Thyroid gland (tissue), 4 donors: ENCODE results near the gene GLT8D2. TPM values are rescaled to one million over a fixed set of nuclear protein-coding genes. Genes with fewer than 3 reads are reported as not detected.

Experiments
- DNase-seq, 2 donors: peaks; one replicate each; pipeline ENCODE4 v3.0.0-alpha.2; 2019
- H3K27ac ChIP-seq, 3 donors: fragments of 200-600 bp; sonication (generic); 1 replicate in 2 of 3; 2 replicates in 1 of 3; pipeline ENCODE4 v1.5.1; 2016 to 2019; ENCODE audit warnings: mild to moderate bottlenecking in 1 of 3, moderate library complexity in 1 of 3
- H3K27me3 ChIP-seq: fragments of 200-600 bp; sonication (generic); one replicate; pipeline ENCODE4 v1.5.1; 2019
- H3K36me3 ChIP-seq, 2 donors: fragments of 200-600 bp; sonication (generic); one replicate each; pipeline ENCODE4 v1.5.1; 2016 to 2019
- H3K4me1 ChIP-seq, 2 donors: fragments of 200-600 bp; sonication (generic); one replicate each; pipeline ENCODE4 v1.5.1; 2017 to 2019
- H3K4me3 ChIP-seq, 3 donors: fragments of 200-600 bp; sonication (generic); replicated peaks in 1 of 3; 1 replicate in 2 of 3; 2 replicates in 1 of 3; pipeline ENCODE4 v1.5.1; 2016; ENCODE audit warnings: mild to moderate bottlenecking in 1 of 3
- H3K9me3 ChIP-seq: fragments of 200-600 bp; sonication (generic); one replicate; pipeline ENCODE4 v1.5.1; 2017
- CTCF ChIP-seq, 6 experiments: fragments of 200-600 bp in 3 of 6; fragments of 450-650 bp in 3 of 6; sonication (generic) in 3 of 6; IDR thresholded peaks; one replicate each; pipeline ENCODE4 v1.5.1; 2016 to 2019; ENCODE audit warnings: antibody characterized with exemption in 6 of 6, mild to moderate bottlenecking in 2 of 6, inconsistent platforms in 1 of 6, moderate library complexity in 1 of 6
- POLR2A ChIP-seq, 2 donors: fragments of 450-650 bp; IDR thresholded peaks; one replicate each; pipeline ENCODE4 v1.6.1; 2017; ENCODE audit warnings: antibody characterized with exemption in 2 of 2, mild to moderate bottlenecking in 2 of 2, moderate library complexity in 1 of 2
- WGBS, 2 donors: methylation state at CpG; one replicate each; pipeline ENCODE4 v1.1.5; 2017; 5-methylcytosine and 5-hydroxymethylcytosine counted together
- intact Hi-C: fragments of 100-400 bp; cut with DNase I; formaldehyde crosslinking; loops from one replicate; pipeline ENCODE4 v1.15.1; 2023
- total RNA-seq, 4 donors: library from RNA; depleted of rRNA; stranded (reverse); fragments of >200 nt; gene quantifications; one replicate each; pipeline ENCODE4 v1.2.3, GENCODE V29; 2016

Gene GLT8D2
- total RNA-seq, 4 donors from 2014 or later: 27.7 to 52.0 (median 34.3) TPM

- Histone ChIP-seq H3K9me3 (no peaks in the 10 kb centered on the region), H3K27ac (no peak overlapping the region), H3K4me3 (no peak overlapping the region), H3K4me1 (no peaks in the 10 kb centered on the region), H3K27me3 (no peaks in the 10 kb centered on the region), H3K36me3 (no peaks in the 10 kb centered on the region)
- 83 to 87% methylated on average over 3 of the region's 3 CpGs for WGBS, 2 donors
- DNase-seq: no peak
- TF ChIP-seq POLR2A (IDR thresholded peaks at IDR 0.05) (no peak), CTCF (IDR thresholded peaks at IDR 0.05) (no peak)
- intact Hi-C loops: no loop called here
Measured at GRCh38 chr12:104000807-104001434, 49.1 kb downstream of the GLT8D2 start.

GRCh38 chr12:103998976-103999375, 51.0 kb downstream of the GLT8D2 start:
- intact Hi-C loops: no loop called here
- no peak for TF ChIP-seq POLR2A (IDR thresholded peaks at IDR 0.05)
- TF ChIP-seq CTCF (IDR thresholded peaks at IDR 0.05): no peak
- 87 to 89% methylated on average over 5 of the region's 5 CpGs for WGBS, 2 donors
- no peak overlapping the region for H3K27ac ChIP-seq
- H3K27me3 ChIP-seq: no peaks in the 10 kb centered on the region
- H3K36me3 ChIP-seq: no peaks in the 10 kb centered on the region
- DNase-seq: no peak
- H3K4me3 ChIP-seq: no peak overlapping the region
- no peaks in the 10 kb centered on the region for H3K9me3 ChIP-seq
- no peaks in the 10 kb centered on the region for H3K4me1 ChIP-seq

GRCh38 chr12:103997286-103997900, 52.6 kb downstream of the GLT8D2 start:
- Histone ChIP-seq H3K4me3 (no peak overlapping the region), H3K27ac (no peak overlapping the region), H3K4me1 (no peaks in the 10 kb centered on the region), H3K36me3 (no peaks in the 10 kb centered on the region), H3K9me3 (no peaks in the 10 kb centered on the region), H3K27me3 (no peaks in the 10 kb centered on the region)
- TF ChIP-seq POLR2A (IDR thresholded peaks at IDR 0.05) (no peak), CTCF (IDR thresholded peaks at IDR 0.05) (no peak)
- no peak for DNase-seq
- intact Hi-C loops: no loop called here
- WGBS, 2 donors: 82 to 84% methylated on average over 16 of the region's 16 CpGs

- H3K9me3 ChIP-seq: no peaks in the 10 kb centered on the region
- intact Hi-C loops: no loop called here
- H3K27ac ChIP-seq: no peak overlapping the region
- H3K36me3 ChIP-seq: no peaks in the 10 kb centered on the region
- TF ChIP-seq POLR2A (IDR thresholded peaks at IDR 0.05): no peak
- no peak for TF ChIP-seq CTCF (IDR thresholded peaks at IDR 0.05)
- no peak for DNase-seq
- WGBS, 2 donors: 97 to 98% methylated on average over 5 of the region's 5 CpGs
- H3K4me1 ChIP-seq: no peaks in the 10 kb centered on the region
- no peak overlapping the region for H3K4me3 ChIP-seq
- H3K27me3 ChIP-seq: no peaks in the 10 kb centered on the region
Measured at GRCh38 chr12:103996595-103996994, 53.4 kb downstream of the GLT8D2 start.

GRCh38 chr12:103994235-103994634, 55.8 kb downstream of the GLT8D2 start:
- Histone ChIP-seq H3K27me3 (no peaks in the 10 kb centered on the region), H3K27ac (no peak overlapping the region), H3K4me3 (no peak overlapping the region), H3K4me1 (no peaks in the 10 kb centered on the region), H3K9me3 (no peaks in the 10 kb centered on the region), H3K36me3 (no peaks in the 10 kb centered on the region)
- TF ChIP-seq POLR2A (IDR thresholded peaks at IDR 0.05) (no peak), CTCF (IDR thresholded peaks at IDR 0.05) (no peak)
- no peak for DNase-seq
- intact Hi-C loops: no loop called here
- WGBS, 2 donors: 92 to 95% methylated on average over 4 of the region's 4 CpGs
